Left lung (tissue), 10 donors: ENCODE data around the gene LCE6A. TPM values are rescaled to one million over a fixed set of nuclear protein-coding genes. Genes with fewer than 3 reads are reported as not detected.

Experiments used
- ATAC-seq: fragments of 200-7000 bp; cut with Tn5 transposase; one replicate; pipeline ENCODE4 v1.9.1; 2020; ENCODE audit warnings: moderate library complexity
- DNase-seq, 4 donors: peaks; one replicate each; pipeline ENCODE4 v3.0.0-alpha.2; 2013 to 2020
- H3K27ac ChIP-seq, 2 donors: fragments of 200-600 bp; sonication (generic) in 1 of 2; one replicate each; pipeline versions ENCODE4 v1.5.0 to v1.8.0; 2020 to 2021
- H3K27me3 ChIP-seq, 2 donors: fragments of 200-600 bp; sonication (generic) in 1 of 2; one replicate each; pipeline versions ENCODE4 v1.5.0 to v1.8.0; 2020 to 2021
- H3K36me3 ChIP-seq, 2 donors: fragments of 200-600 bp; sonication (generic) in 1 of 2; one replicate each; pipeline versions ENCODE4 v1.5.0 to v1.8.0; 2020 to 2021
- H3K4me1 ChIP-seq, 2 donors: fragments of 200-600 bp; one replicate each; pipeline ENCODE4 v1.8.0; 2021
- H3K4me3 ChIP-seq, 2 donors: fragments of 200-600 bp; sonication (generic) in 1 of 2; one replicate each; pipeline versions ENCODE4 v1.5.0 to v1.8.0; 2020 to 2021; ENCODE audit warnings: mild to moderate bottlenecking in 1 of 2
- H3K9me3 ChIP-seq, 2 donors: fragments of 200-600 bp; sonication (generic) in 1 of 2; one replicate each; pipeline versions ENCODE4 v1.5.0 to v1.8.0; 2020 to 2021
- CTCF ChIP-seq, 2 donors: fragments of 200-600 bp; sonication (generic) in 1 of 2; IDR thresholded peaks; one replicate each; pipeline versions ENCODE4 v1.5.0 to v1.8.0; 2021; ENCODE audit warnings: antibody characterized with exemption in 2 of 2
- intact Hi-C, 2 donors: fragments of 100-400 bp; cut with DNase I; formaldehyde crosslinking; loops; one replicate each; pipeline versions ENCODE4 v1.11.2 to v1.14.2; 2022
- polyA plus RNA-seq, 6 donors: library from polyadenylated mRNA; unstranded; fragments of 120-200 nt; gene quantifications; one replicate each; pipeline ENCODE4 v1.2.1, GENCODE V29; 2013; ENCODE audit not compliant: insufficient read length in 6 of 6
- total RNA-seq, 2 donors: library from RNA; stranded (reverse); fragmentation: NEBNext Ultra II Directional; extraction: Animal tissue kit (Norgen Biotek cat#: 25700); gene quantifications; one replicate each; pipeline ENCODE4 v1.2.1, GENCODE V29; 2021
- donor health status: DM: no; HTN: yes; CAD: no.
- donor health status: DM: no; HTN: no; CAD: no.

The LCE6A gene
- total and polyA plus RNA-seq, 8 donors: not detected

GRCh38 chr1:152884966-152885624 lies 42.4 kb downstream of the LCE6A start:
- TF ChIP-seq CTCF (IDR thresholded peaks at IDR 0.05): no peak
- Histone ChIP-seq H3K4me1 (no peaks in the 10 kb centered on the region), H3K27ac (no peak overlapping the region), H3K9me3 (no peaks in the 10 kb centered on the region), H3K36me3 (no peaks in the 10 kb centered on the region), H3K4me3 (no peak overlapping the region), H3K27me3 (no peaks in the 10 kb centered on the region)
- intact Hi-C loops: no loop called here
- ATAC-seq (no peak), DNase-seq (no peak)

GRCh38 chr1:152886085-152886484 lies 43.4 kb downstream of the LCE6A start:
- no peaks in the 10 kb centered on the region for H3K27me3 ChIP-seq
- H3K4me1 ChIP-seq: no peaks in the 10 kb centered on the region
- intact Hi-C loops: no loop called here
- no peak for ATAC-seq
- H3K27ac ChIP-seq: no peak overlapping the region
- no peak overlapping the region for H3K4me3 ChIP-seq
- no peak for TF ChIP-seq CTCF (IDR thresholded peaks at IDR 0.05)
- H3K36me3 ChIP-seq: no peaks in the 10 kb centered on the region
- no peak for DNase-seq
- H3K9me3 ChIP-seq: no peaks in the 10 kb centered on the region

GRCh38 chr1:152886758-152887409 lies 44.2 kb downstream of the LCE6A start:
- no peaks in the 10 kb centered on the region for H3K27me3 ChIP-seq
- H3K9me3 ChIP-seq: no peaks in the 10 kb centered on the region
- H3K4me3 ChIP-seq: no peak overlapping the region
- H3K27ac ChIP-seq: no peak overlapping the region
- no peaks in the 10 kb centered on the region for H3K36me3 ChIP-seq
- intact Hi-C loops: no loop called here
- ATAC-seq (no peak), DNase-seq (no peak)
- no peak for TF ChIP-seq CTCF (IDR thresholded peaks at IDR 0.05)
- no peaks in the 10 kb centered on the region for H3K4me1 ChIP-seq

- Histone ChIP-seq H3K27ac (no peak overlapping the region), H3K4me1 (no peaks in the 10 kb centered on the region), H3K4me3 (no peak overlapping the region), H3K27me3 (no peaks in the 10 kb centered on the region), H3K36me3 (no peaks in the 10 kb centered on the region), H3K9me3 (no peaks in the 10 kb centered on the region)
- no peak for TF ChIP-seq CTCF (IDR thresholded peaks at IDR 0.05)
- intact Hi-C loops: no loop called here
- DNase-seq (no peak), ATAC-seq (no peak)
These were observed 45.5 kb downstream of the LCE6A start for GRCh38 chr1:152888126-152888525.

Other genes with a start within 250 kb of the LCE6A start
- gene LCE3C, start 242.6 kb upstream of the LCE6A start, total RNA-seq: not detected
- not detected for gene LCE3C, start 242.6 kb upstream of the LCE6A start, polyA plus RNA-seq
- not detected for gene LCE3B, start 229.0 kb upstream of the LCE6A start, total RNA-seq
- gene LCE3B, start 229.0 kb upstream of the LCE6A start, polyA plus RNA-seq: not detected
- not detected for gene LCE3A, start 219.8 kb upstream of the LCE6A start, total RNA-seq
- not detected for gene LCE3A, start 219.8 kb upstream of the LCE6A start, polyA plus RNA-seq
- gene LCE2D, start 179.5 kb upstream of the LCE6A start, total RNA-seq: not detected
- not detected for gene LCE2D, start 179.5 kb upstream of the LCE6A start, polyA plus RNA-seq
- not detected for gene LCE2C, start 167.6 kb upstream of the LCE6A start, total RNA-seq
- gene LCE2C, start 167.6 kb upstream of the LCE6A start, polyA plus RNA-seq: not detected
- gene LCE2B, start 156.7 kb upstream of the LCE6A start, total RNA-seq: not detected
- not detected for gene LCE2B, start 156.7 kb upstream of the LCE6A start, polyA plus RNA-seq
- not detected for gene LCE2A, start 144.5 kb upstream of the LCE6A start, total RNA-seq
- not detected for gene LCE2A, start 144.5 kb upstream of the LCE6A start, polyA plus RNA-seq
- gene LCE4A, start 134.7 kb upstream of the LCE6A start, total RNA-seq: not detected
- not detected for gene LCE4A, start 134.7 kb upstream of the LCE6A start, polyA plus RNA-seq
- gene KPRP, start 84.8 kb upstream of the LCE6A start, total RNA-seq: not detected
- not detected for gene KPRP, start 84.8 kb upstream of the LCE6A start, polyA plus RNA-seq
- gene LCE1F, start 67.7 kb upstream of the LCE6A start, total RNA-seq: not detected
- gene LCE1F, start 67.7 kb upstream of the LCE6A start, polyA plus RNA-seq: not detected
- not detected for gene LCE1E, start 56.6 kb upstream of the LCE6A start, total RNA-seq
- not detected for gene LCE1E, start 56.6 kb upstream of the LCE6A start, polyA plus RNA-seq
- not detected for gene LCE1D, start 46.1 kb upstream of the LCE6A start, total RNA-seq
- not detected for gene LCE1D, start 46.1 kb upstream of the LCE6A start, polyA plus RNA-seq
- gene LCE1C, start 36.2 kb upstream of the LCE6A start, total RNA-seq: not detected
- not detected for gene LCE1C, start 36.2 kb upstream of the LCE6A start, polyA plus RNA-seq
- not detected for gene LCE1B, start 30.9 kb upstream of the LCE6A start, total RNA-seq
- not detected for gene LCE1B, start 30.9 kb upstream of the LCE6A start, polyA plus RNA-seq
- gene LCE1A, start 15.4 kb upstream of the LCE6A start, total RNA-seq: not detected
- not detected for gene LCE1A, start 15.4 kb upstream of the LCE6A start, polyA plus RNA-seq
- not detected for gene LCE7A, start 17.1 kb downstream of the LCE6A start, total RNA-seq
- not detected for gene LCE7A, start 17.1 kb downstream of the LCE6A start, polyA plus RNA-seq
- not detected for gene SMCP, start 35.5 kb downstream of the LCE6A start, total RNA-seq
- not detected for gene SMCP, start 35.5 kb downstream of the LCE6A start, polyA plus RNA-seq
- gene IVL, start 65.7 kb downstream of the LCE6A start, total RNA-seq: under 1 TPM in 1 of 2 donors, not detected in 1; 0.12 TPM
- not detected for gene IVL, start 65.7 kb downstream of the LCE6A start, polyA plus RNA-seq
- not detected for gene SPRR5, start 104.3 kb downstream of the LCE6A start, total RNA-seq
- gene SPRR5, start 104.3 kb downstream of the LCE6A start, polyA plus RNA-seq: not detected
- gene SPRR4, start 127.8 kb downstream of the LCE6A start, total RNA-seq: not detected
- gene SPRR4, start 127.8 kb downstream of the LCE6A start, polyA plus RNA-seq: not detected
- not detected for gene SPRR1A, start 141.2 kb downstream of the LCE6A start, total RNA-seq
- not detected for gene SPRR1A, start 141.2 kb downstream of the LCE6A start, polyA plus RNA-seq
- gene SPRR3, start 158.9 kb downstream of the LCE6A start, total RNA-seq: not detected
- gene SPRR3, start 158.9 kb downstream of the LCE6A start, polyA plus RNA-seq: under 1 TPM in 4 of 6 donors, not detected in 2; 0.24 to 0.55 (median 0.29) TPM
- gene SPRR1B, start 188.3 kb downstream of the LCE6A start, total RNA-seq: under 1 TPM in 1 of 2 donors, not detected in 1; 0.73 TPM
- gene SPRR1B, start 188.3 kb downstream of the LCE6A start, polyA plus RNA-seq: under 1 TPM in 1 of 6 donors, not detected in 5; 0.24 TPM
- gene SPRR2D, start 198.3 kb downstream of the LCE6A start, total RNA-seq: not detected
- gene SPRR2D, start 198.3 kb downstream of the LCE6A start, polyA plus RNA-seq: not detected
- not detected for gene SPRR2A, start 214.7 kb downstream of the LCE6A start, total RNA-seq
- not detected for gene SPRR2A, start 214.7 kb downstream of the LCE6A start, polyA plus RNA-seq
- gene SPRR2B, start 228.8 kb downstream of the LCE6A start, total RNA-seq: not detected
- not detected for gene SPRR2B, start 228.8 kb downstream of the LCE6A start, polyA plus RNA-seq